RPMI7951 (cell line): Measurements from ENCODE around the gene MAGI2. TPM values are rescaled to one million over a fixed set of nuclear protein-coding genes. Genes with fewer than 3 reads are reported as not detected.

Experiments used
- DNase-seq: peaks from one replicate; pipeline ENCODE4 v3.0.0-alpha.2; 2012; ENCODE audit warnings: low read depth
- total RNA-seq: library from RNA; depleted of rRNA; stranded (reverse); fragments of >200 nt; shearing (Covaris generic); gene quantifications from 2 replicates; pipeline ENCODE4 v1.2.3, GENCODE V29; 2014

MAGI2 gene
- total RNA-seq, 1 experiment from 2014 or later: 1.1 TPM

- no peak for DNase-seq
Measured at GRCh38 chr7:79376299-79377025, 77.0 kb downstream of the MAGI2 start.

DNA sequence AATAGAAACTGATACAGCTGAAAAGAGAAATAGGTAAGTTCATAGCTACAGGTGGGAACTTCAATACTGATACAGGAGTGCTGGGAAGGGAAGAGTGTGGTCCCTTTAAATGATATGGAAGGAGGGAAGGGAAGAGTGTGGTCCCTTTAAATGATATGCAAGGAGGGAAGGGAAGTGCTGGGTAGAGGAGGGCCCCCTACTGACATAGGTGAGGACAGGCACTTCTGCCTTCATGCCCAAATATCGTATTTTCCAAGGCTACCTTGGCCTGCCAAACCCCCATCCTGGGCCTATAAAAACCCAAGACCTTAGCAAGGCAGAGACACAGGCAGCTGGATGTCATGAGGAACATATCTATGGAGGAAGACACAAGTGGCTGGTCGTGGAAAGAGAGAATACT, 92.3 kb downstream of the MAGI2 start:
- DNase-seq: no peak

- no peak for DNase-seq
Measured at GRCh38 chr7:79359827-79360226, 93.6 kb downstream of the MAGI2 start.

DNA sequence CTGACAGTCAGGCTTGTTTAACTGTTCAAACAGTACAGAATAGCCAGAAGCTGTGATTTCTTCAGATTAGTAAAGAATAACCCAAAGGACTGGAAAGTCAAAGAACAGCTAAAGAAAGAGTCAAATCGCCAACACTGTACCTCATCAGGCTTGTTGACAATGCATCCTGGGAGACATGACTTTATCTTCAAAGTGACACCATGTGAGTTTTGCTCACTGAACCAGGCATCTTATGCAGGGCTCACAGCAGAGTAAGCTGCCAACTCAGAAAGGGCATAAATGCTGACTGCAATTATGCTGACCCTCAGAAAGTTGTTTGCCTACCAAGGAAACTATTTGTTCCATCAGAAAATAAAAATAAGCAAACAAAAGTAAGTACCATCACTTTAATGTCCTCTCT, 96.4 kb downstream of the MAGI2 start:
- no peak for DNase-seq

GRCh38 chr7:79353720-79354468, 99.6 kb downstream of the MAGI2 start:
- no peak for DNase-seq

DNA sequence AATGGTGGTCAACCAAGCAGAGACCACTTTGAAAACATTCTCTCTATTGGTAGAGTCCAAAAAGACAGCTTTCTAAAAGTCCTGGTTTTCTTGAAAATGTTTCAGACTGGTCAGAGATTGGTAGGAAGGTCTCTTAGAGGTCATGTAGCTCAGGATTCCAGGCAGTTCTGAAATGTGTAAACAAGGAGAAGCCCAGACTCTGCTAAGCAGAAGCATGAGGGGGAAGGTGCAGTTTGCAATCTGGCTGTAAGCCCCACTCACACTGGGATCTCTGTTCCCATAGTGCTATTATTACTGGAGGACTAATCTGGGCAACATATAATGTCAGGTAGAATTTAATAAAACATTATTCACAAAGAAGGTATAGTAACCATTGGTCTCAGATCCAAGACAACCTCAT, 101.1 kb downstream of the MAGI2 start:
- DNase-seq: no peak

DNA sequence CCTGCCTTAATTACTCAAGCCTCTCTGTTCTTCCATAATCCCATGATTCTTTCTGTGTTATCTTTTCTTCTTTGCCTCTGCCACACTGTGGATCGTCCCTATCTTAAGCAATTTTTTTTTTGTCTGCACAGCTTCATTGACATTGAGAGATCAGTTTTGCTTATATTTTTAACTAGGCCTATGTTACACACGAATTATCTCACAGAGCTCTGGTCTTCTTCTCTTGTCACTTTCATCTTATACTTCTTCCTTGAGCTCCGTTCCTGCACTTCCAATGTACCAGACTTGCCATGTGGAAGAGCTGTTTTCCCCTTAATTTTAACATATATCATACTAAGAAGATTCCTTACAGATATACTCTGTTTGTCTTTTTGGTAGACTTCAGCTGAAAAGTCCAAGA, 106.1 kb downstream of the MAGI2 start:
- no peak for DNase-seq

DNA sequence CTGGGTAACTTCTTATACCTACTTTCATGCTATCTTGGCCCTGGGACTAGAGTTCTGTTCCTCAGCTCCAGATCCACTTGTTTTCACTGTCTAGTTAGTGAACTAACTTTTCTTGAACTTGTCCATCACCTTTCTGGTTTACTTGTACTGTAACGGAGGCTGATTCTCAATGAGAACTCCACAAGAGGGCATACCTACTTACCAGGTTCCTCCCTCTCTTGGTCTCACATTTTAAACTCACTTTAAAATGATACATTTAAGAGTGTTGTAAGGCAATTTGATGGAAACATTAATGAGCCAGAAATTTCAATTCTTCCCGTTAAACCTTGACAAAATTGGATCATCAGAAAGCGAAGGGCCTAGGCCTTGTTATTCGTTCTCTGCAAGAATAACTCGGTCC, 111.6 kb downstream of the MAGI2 start:
- no peak for DNase-seq

GRCh38 chr7:79340212-79340611, 113.3 kb downstream of the MAGI2 start:
- DNase-seq: no peak

DNA sequence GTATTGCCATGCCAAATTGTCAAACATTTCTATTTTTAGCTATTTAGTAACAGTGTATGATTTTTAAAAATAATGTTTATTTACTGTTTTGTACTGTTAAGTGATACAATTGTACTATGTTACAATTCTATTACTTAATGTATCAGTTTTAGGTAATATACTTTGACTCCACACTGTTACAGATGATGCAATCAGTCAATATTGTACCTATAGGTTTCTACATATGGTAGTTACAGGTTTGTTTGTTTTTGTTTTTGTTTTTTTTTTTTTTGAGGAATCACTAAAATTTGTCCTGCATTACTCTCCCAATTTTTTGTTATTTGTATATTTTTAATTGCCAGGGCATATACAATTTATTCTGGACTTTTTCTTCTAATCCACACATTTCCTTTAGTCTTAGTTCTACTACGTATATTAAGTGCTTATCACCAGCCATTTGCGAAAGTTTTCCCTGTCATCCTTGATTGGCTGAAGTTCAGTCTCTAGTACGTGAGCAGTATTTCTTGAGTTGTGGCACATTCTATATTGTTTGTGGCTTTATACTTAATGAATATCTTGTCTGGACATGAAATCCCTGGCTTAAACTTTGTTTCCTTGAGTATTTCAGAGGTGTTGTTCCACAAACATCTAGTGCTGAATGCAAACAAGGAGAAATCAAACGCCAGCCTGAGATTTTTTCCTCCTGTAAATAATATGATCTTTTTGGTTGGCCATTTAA, 114.1 kb downstream of the MAGI2 start:
- DNase-seq: no peak

DNA sequence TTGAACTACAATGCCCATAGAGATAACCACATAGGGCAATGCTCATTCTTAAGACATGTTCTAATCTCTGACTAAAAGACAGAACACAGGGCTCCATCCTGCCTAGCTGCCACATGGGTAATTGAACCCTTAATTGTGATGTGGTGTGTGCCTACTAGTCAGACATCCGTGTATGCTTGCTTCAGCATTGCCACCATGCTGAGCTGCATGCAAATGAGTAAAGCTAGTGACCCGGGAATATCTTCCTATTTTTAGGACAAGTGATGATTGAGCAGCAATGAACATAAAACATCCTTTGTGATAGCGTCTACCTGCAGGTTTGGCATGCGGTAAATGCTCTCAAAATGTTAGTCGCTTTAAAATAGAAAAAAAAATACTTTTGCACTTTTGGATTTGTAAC, 115.8 kb downstream of the MAGI2 start:
- DNase-seq: no peak

GRCh38 chr7:79334841-79335240, 118.6 kb downstream of the MAGI2 start:
- DNase-seq: no peak

DNA sequence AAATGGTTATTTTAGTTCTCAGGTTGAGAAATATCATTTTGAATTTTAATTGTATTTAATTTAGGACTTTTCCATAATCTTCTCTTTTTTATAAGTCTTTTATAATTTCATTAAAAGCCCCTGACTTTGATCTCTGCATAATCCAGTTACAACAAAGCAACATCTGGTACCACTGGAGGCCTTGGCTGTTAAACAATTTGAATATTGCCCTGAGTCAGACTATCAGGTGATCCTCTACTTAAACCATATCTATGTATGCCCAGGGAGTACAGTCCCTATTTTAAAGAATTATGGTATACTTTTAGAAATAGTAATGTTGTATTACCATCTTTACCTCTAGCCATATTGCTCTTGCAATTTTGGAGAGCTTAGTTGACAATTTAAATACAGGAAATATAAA, 119.1 kb downstream of the MAGI2 start:
- DNase-seq: no peak

- DNase-seq: no peak
Measured at GRCh38 chr7:79332091-79332490, 121.4 kb downstream of the MAGI2 start.

DNA sequence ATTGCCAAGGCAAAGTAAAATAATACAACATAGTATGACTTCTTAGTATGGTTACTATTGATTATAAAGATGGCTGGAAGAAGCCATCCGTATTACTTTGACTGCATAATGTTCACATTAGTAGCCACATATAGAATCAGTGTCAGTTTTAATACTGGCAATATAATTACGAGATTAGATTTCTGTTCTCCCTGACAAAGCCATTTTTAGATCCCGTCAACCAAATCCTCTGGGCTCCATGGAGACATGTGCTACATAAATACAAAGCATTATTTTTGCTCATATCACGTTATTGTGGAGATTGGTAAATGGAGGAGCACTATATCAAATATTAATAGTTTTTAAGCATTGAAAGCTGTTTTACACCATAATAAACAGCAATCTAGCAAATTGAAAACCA, 124.0 kb downstream of the MAGI2 start:
- DNase-seq: no peak

DNA sequence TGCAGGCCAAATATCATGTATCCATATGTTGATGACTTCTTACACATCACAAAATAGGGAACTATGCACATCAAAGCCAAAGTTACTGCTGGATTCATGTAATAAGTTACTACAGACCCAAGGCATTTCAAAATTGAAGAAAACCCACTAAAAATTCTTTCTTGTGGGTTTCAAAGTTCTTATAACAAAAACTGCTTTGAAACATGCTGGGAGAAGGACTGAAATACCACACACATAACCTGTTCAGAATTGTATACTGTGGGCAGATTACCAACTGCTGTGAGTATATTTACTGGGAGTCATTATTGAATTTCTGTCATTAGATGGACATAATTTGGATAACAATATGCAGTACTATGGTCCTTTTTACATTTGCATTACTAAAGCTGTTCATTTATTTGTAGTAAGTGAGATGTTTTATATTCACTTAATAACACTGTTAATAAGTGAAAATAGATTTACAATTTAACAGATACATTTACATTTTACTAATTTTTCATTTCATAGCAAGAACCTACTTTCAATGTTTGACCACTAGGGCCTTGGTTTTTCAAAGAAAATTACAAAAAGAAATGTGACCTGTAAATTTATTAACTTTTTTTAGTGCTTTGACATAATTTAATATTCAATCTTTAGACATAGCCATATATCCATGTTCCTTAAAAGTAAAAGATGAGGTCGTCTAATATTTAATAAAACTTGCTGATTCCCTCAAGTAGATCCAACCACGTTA, 132.6 kb downstream of the MAGI2 start:
- DNase-seq: no peak

- no peak for DNase-seq
Measured at GRCh38 chr7:79319369-79319768, 134.1 kb downstream of the MAGI2 start.

GRCh38 chr7:79317728-79318127, 135.7 kb downstream of the MAGI2 start:
- peak; percentile 28 for DNase-seq

- DNase-seq: no peak
Measured at GRCh38 chr7:79312022-79312421, 141.4 kb downstream of the MAGI2 start.

- no peak for DNase-seq
Measured at GRCh38 chr7:79308192-79308591, 145.3 kb downstream of the MAGI2 start.

DNA sequence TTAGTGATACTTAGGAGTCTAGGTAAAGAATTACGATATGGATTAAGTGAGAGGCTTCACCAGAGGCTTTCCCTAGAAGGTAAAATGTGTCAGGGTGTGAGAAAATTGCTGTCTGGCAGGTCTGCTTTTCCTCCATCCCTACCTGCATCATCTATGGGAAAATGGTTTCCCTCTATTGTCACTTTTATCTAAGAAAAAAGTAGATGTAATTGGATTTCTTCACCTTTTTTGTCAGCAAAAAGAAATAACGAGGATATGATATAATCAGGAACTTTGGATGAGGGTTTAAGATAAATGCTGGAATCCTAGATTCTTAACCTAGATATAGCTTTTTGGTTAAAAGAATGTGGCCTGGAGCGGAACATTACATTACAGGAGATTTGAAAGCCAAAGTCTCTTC, 146.1 kb downstream of the MAGI2 start:
- no peak for DNase-seq

- DNase-seq: no peak
Measured at GRCh38 chr7:79304711-79305110, 148.8 kb downstream of the MAGI2 start.
